ENCODE measurements around the gene EAF2.
"Not testable (repeated sequence)": the region's sequence is repeated elsewhere in the genome, so short reads cannot be mapped to it uniquely, and the experiment has no call there.

- not testable (repeated sequence) for TF ChIP-seq CTCF (conservative IDR thresholded peaks at IDR 0.05 in 1 of 2, IDR thresholded peaks at IDR 0.05 in 1 of 2; ENCODE audit: extremely low read depth in 1 of 2, insufficient read depth in 1 of 2, low read depth in 1 of 2, low read length in 2 of 2); EZH2 (IDR thresholded peaks at IDR 0.05; ENCODE audit: borderline replicate concordance, low read length)
These were observed 22.8 kb downstream of the EAF2 start for GRCh38 chr3:121857778-121858177.

Measured in mammary epithelial cell (primary cell).